ENCODE measurements around the gene ZBP1.

Gene ZBP1

DNA sequence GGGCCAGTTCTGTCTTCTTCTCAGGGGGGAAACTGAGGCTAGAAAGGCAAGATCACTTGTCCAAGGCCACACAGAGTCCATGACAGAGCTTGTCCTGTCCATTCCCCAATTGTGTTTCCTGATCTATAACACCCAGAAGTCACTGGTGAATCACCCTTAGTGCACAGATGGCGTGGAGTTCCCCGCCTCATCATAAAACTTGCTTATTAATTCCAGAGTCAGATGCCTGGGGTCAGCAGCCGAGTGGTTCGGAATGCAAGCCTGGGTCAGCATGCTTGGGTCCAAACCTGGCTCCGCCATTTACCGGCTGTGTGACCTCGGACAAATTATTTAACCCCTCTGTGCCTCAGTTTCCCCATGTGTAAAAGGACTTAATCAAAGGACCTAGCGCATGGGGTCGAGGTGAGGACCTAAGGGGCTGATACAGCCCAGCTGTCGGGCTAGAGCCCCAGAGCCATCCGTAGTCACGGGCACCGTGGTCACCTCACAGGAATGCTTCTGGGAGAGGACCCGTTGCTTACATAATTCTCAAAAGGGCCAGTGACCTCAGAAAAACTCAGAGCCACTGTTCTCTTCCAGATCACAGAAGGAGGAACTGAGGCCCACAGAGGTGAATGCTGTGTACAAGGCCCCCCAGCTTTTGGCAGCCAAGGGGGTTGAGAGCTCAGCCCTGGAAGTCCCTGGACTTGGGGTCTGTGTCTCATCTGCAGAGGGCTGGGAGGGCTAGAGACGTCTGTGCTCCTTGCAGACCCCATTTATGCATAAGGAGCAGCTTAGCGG, 1.4 kb upstream of the ZBP1 start:
- TF ChIP-seq, protein P1, sequence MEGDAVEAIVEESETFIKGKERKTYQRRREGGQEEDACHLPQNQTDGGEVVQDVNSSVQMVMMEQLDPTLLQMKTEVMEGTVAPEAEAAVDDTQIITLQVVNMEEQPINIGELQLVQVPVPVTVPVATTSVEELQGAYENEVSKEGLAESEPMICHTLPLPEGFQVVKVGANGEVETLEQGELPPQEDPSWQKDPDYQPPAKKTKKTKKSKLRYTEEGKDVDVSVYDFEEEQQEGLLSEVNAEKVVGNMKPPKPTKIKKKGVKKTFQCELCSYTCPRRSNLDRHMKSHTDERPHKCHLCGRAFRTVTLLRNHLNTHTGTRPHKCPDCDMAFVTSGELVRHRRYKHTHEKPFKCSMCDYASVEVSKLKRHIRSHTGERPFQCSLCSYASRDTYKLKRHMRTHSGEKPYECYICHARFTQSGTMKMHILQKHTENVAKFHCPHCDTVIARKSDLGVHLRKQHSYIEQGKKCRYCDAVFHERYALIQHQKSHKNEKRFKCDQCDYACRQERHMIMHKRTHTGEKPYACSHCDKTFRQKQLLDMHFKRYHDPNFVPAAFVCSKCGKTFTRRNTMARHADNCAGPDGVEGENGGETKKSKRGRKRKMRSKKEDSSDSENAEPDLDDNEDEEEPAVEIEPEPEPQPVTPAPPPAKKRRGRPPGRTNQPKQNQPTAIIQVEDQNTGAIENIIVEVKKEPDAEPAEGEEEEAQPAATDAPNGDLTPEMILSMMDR (IDR thresholded peaks at IDR 0.05; ENCODE audit: low read depth, low read length) = no peak
- DNase-seq (ENCODE audit: low read depth, low spot score) = no peak
- no peak overlapping the region for H3K4me3 ChIP-seq (ENCODE audit: low read depth, low read length)
- in situ Hi-C loops (cut with HindIII; ENCODE audit: low sequenced_read_pairs) = no loop called here

DNA sequence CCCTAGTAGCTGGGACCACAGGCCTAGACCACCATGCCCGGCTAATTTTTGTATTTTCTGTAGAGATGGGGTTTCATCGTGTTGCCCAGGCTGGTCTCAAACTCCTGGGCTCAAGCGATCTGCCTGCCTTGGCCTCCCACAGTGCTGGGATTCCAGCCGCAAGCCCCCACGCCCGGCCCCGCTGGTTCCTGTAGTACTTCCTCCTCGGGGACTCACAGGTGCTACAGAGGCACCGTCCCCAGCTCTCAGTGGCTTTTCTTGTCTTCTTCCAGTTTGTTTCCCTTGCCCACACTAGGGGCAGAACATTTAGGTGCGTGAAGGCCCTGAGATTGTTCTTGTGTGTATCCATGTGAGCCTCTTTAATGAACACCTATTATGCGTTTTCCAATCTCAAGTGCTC, 773 bp upstream of the ZBP1 start:
- in situ Hi-C loops (cut with HindIII; ENCODE audit: low sequenced_read_pairs) = no loop called here
- TF ChIP-seq, protein P1 (IDR thresholded peaks at IDR 0.05; ENCODE audit: low read depth, low read length) = no peak
- no peak for DNase-seq (ENCODE audit: low read depth, low spot score)
- H3K4me3 ChIP-seq (ENCODE audit: low read depth, low read length) = no peak overlapping the region

DNA sequence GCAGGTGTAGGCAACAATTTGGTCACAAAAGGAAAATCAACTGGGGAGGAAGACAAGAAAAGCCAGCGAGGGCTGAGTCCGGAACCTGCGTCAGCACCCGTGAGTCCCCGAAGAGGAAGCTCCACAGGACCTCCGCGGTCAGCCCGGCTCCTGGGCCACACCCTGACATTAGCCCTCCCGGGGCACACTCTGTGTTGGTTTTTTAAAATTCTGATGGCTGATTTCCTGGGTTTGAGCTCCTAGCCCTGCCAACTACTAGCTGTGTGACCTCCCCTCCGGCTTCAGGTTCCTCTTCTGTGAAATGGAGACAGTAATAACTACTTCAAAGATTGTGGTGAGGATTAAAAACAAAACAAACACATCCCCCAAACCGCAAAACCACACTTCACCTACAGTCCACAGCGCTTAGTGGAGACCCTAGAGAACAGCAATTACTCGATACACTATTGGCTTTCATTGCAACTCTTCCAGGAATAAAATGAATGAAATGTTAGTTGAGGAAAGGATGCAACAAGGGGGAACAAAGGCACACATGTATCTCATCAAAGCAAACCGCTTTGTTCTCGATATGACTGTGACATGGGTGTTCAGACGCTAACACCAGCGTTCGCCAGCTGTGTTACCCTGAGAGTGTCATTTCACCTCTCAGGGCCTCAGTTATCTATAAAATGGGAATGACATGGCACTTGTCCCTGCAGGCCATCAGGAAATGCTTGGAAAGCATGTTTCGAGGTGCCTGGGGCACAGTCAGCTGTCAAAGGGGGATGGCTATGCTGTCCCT, 985 bp downstream of the ZBP1 start:
- in situ Hi-C loops (cut with HindIII; ENCODE audit: low sequenced_read_pairs) = no loop called here
- TF ChIP-seq, protein P1 (IDR thresholded peaks at IDR 0.05; ENCODE audit: low read depth, low read length) = no peak
- no peak for DNase-seq (ENCODE audit: low read depth, low spot score)
- no peak overlapping the region for H3K4me3 ChIP-seq (ENCODE audit: low read depth, low read length)

DNA sequence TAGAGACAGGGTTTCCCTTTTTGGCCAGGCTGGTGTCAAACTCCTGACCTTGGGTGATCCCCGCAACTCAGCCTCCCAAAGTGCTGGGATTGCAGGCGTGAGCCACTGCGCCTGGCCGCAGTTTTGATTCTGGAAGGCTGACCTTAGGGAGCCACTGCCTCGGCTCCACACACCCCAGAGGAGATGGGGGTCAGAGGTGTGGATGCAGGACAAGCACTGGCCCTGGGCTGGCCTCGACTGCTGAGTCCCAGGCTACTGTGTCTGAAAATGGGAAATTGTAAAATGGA, 1.5 kb downstream of the ZBP1 start:
- TF ChIP-seq, protein P1 (IDR thresholded peaks at IDR 0.05; ENCODE audit: low read depth, low read length) = no peak
- in situ Hi-C loops (cut with HindIII; ENCODE audit: low sequenced_read_pairs) = no loop called here
- no peak for DNase-seq (ENCODE audit: low read depth, low spot score)
- no peak overlapping the region for H3K4me3 ChIP-seq (ENCODE audit: low read depth, low read length)

DNA sequence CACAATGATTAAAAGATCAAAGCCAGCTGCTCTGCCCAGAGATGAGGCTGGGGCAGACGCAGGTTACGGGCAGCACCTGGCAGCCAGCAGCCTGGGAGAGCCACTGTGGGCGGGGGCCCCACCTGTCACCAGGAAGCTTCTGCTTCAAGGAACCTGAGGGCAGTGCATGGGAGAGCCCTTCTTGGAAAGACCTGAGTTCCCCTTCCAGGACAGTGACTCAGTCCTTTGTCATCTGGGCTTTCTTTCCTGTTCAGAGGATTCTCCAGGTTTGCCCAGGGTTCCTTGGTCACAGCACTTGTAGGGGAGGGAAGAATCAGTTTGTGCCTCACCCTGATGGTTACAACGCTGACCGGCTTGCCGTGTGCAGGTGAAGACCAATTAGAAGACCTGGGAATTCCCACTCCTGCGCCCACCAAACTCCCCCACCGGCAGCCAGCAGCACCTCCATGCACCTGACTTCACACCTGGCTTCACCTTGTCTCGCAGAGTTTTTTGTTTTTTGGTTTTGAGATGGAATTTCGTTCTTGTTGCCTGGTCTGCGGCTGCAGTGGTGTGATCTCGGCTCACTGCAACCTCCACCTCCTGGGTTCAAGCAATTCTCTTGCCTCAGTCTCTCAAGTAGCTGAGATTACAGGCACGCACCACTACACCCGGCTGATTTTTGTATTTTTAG, 2.0 kb downstream of the ZBP1 start:
- no peak for DNase-seq (ENCODE audit: low read depth, low spot score)
- no peak overlapping the region for H3K4me3 ChIP-seq (ENCODE audit: low read depth, low read length)
- in situ Hi-C loops (cut with HindIII; ENCODE audit: low sequenced_read_pairs) = no loop called here
- TF ChIP-seq, protein P1 (IDR thresholded peaks at IDR 0.05; ENCODE audit: low read depth, low read length) = no peak

DNA sequence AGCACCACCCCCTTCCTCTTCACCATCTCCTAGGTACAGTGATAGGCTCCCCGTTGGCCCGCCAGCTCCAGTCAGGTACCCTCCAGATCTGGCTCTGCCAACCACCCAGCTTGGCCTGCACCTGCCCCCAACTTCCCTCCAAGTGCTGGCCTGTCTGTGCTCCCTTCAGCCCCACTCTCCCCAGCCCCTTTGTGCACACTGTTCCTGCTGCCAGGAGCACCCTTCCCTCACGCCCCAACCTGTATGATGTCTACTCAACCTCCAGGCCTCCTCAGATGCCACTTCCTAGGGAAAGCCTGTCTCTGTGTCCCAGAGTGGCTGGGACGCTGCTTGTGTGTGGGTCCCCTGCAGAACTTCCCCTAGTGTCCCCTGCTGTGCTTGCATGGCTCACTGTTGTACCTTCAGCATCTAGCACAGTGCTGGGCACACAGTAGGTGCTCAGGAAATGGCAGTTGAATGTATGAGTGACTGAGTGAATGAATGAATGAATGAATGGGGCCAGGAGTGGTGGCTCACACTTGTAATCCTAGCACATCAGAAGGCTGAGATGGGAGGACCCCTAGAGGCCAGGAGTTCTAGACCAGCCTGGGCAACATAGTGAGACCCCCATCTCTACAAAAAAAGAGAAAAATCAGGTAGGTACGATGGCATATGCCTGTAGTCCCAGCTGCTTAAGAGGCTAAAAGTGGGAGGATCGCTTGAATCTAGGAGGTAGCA, 3.0 kb downstream of the ZBP1 start:
- in situ Hi-C loops (cut with HindIII; ENCODE audit: low sequenced_read_pairs) = no loop called here
- no peak overlapping the region for H3K4me3 ChIP-seq (ENCODE audit: low read depth, low read length)
- no peak for DNase-seq (ENCODE audit: low read depth, low spot score)
- TF ChIP-seq, protein P1 (IDR thresholded peaks at IDR 0.05; ENCODE audit: low read depth, low read length) = no peak

Data from astrocyte of the spinal cord (primary cell).